Breast epithelium (tissue), 4 donors: ENCODE measurements around the gene FST. TPM values are rescaled to one million over a fixed set of nuclear protein-coding genes. Genes with fewer than 3 reads are reported as not detected.

Experiments
- DNase-seq, 2 donors: peaks; one replicate each; pipeline ENCODE4 v3.0.0-alpha.2; 2019; ENCODE audit warnings: low spot score in 2 of 2
- H3K27ac ChIP-seq, 2 donors: fragments of 200-600 bp; sonication (generic) in 1 of 2; one replicate each; pipeline ENCODE4 v1.5.1; 2016 to 2019; ENCODE audit warnings: mild to moderate bottlenecking in 1 of 2
- H3K27me3 ChIP-seq, 2 donors: fragments of 200-600 bp; sonication (generic) in 1 of 2; one replicate each; pipeline versions ENCODE4 v1.5.1 to v1.6.0; 2017 to 2019; ENCODE audit warnings: control low read depth in 1 of 2, mild to moderate bottlenecking in 1 of 2
- H3K36me3 ChIP-seq: fragments of 200-600 bp; one replicate; pipeline ENCODE4 v1.5.1; 2019
- H3K4me1 ChIP-seq, 2 donors: fragments of 200-600 bp; sonication (generic); one replicate each; pipeline ENCODE4 v1.5.1; 2016 to 2019; ENCODE audit warnings: control low read depth in 1 of 2
- H3K4me3 ChIP-seq, 3 donors: fragments of 200-600 bp; sonication (generic); 1 replicate in 2 of 3; 2 replicates in 1 of 3; pipeline ENCODE4 v1.5.1; 2016 to 2019; ENCODE audit warnings: mild to moderate bottlenecking in 3 of 3, moderate library complexity in 2 of 3
- H3K9me3 ChIP-seq, 2 donors: fragments of 200-600 bp; sonication (generic) in 1 of 2; one replicate each; pipeline ENCODE4 v1.5.1; 2016 to 2019; ENCODE audit warnings: control low read depth in 1 of 2
- POLR2A ChIP-seq: fragments of 450-650 bp; IDR thresholded peaks from one replicate; pipeline ENCODE4 v1.6.1; 2016; ENCODE audit warnings: antibody characterized with exemption, mild to moderate bottlenecking, moderate library complexity
- POLR2AphosphoS5 ChIP-seq, 3 donors: sonication (generic); formaldehyde crosslinking; IDR thresholded peaks; one replicate each; pipeline ENCODE4 v1.6.1; 2017; ENCODE audit warnings: antibody characterized with exemption in 3 of 3
- intact Hi-C: fragments of 100-400 bp; cut with DNase I; formaldehyde crosslinking; loops from one replicate; pipeline ENCODE4 v1.15.1; 2023; ENCODE audit warnings: low total_unique reads
- total RNA-seq, 3 donors: library from RNA; depleted of rRNA; stranded (reverse); fragments of >200 nt; gene quantifications; one replicate each; pipeline ENCODE4 v1.1.0, GENCODE V29; 2016
- TF ChIP-seq, protein P1 (sequence below), 3 donors: fragments of 450-650 bp; IDR thresholded peaks; one replicate each; pipeline ENCODE4 v1.5.1; 2016 to 2017; ENCODE audit warnings: antibody characterized with exemption in 3 of 3, mild to moderate bottlenecking in 3 of 3, moderate library complexity in 3 of 3

Gene FST
- total RNA-seq, 3 donors from 2014 or later: 6.2 to 23.0 (median 7.6) TPM

DNA sequence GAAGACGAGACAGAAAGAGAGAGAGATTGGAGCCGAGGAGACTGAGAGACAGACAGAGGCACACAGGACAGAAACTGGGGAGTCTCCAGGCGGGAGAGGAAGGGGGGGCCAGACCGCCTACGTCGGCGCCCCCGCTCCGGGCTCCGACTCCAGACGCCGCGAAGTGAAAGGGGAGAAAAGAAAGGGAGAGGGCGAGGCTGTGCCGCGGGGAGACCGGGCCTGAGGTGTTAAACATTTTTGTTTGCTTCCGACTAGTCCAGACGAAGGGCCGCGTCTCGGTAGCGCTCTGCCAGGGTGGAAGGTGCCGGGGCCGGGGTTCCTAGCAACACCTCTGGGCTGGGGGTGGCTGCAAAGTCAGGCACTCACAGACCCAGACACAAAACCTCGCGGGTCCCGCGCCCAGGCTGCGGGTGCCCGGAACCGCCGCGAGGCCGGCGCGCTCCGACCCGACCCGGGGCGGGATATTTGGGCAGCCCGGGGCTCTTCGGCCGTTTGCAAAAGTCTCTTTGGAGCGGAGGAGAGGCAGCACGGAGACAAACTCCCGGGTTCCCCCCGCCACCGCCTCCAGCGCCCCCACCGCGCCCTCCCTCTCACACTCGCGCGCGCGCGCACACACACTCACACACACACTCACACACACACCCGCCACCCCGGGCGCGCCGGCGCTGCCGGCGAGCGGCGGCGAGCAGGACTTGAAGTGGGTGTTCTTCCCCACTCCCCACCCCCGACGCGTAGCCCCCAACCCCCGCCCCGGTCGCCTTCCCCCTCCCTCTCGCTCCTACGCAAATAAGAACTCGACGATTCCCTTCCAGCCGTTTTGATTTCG is 626 bp upstream of the FST start:
- no peaks in the 10 kb centered on the region for H3K4me1 ChIP-seq
- no peaks in the 10 kb centered on the region for H3K27me3 ChIP-seq
- TF ChIP-seq POLR2AphosphoS5 (IDR thresholded peaks at IDR 0.05): peak in 2 of 3 donors; percentile 19 to 25
- TF ChIP-seq, protein P1, sequence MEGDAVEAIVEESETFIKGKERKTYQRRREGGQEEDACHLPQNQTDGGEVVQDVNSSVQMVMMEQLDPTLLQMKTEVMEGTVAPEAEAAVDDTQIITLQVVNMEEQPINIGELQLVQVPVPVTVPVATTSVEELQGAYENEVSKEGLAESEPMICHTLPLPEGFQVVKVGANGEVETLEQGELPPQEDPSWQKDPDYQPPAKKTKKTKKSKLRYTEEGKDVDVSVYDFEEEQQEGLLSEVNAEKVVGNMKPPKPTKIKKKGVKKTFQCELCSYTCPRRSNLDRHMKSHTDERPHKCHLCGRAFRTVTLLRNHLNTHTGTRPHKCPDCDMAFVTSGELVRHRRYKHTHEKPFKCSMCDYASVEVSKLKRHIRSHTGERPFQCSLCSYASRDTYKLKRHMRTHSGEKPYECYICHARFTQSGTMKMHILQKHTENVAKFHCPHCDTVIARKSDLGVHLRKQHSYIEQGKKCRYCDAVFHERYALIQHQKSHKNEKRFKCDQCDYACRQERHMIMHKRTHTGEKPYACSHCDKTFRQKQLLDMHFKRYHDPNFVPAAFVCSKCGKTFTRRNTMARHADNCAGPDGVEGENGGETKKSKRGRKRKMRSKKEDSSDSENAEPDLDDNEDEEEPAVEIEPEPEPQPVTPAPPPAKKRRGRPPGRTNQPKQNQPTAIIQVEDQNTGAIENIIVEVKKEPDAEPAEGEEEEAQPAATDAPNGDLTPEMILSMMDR (IDR thresholded peaks at IDR 0.05): no peak
- DNase-seq: no peak
- intact Hi-C loops: no loop called here
- peak overlapping the region; percentile 65 to 91 (median 76) for H3K4me3 ChIP-seq
- no peaks in the 10 kb centered on the region for H3K36me3 ChIP-seq
- no peaks in the 10 kb centered on the region for H3K9me3 ChIP-seq
- peak overlapping the region; percentile 77 to 93 for H3K27ac ChIP-seq

DNA sequence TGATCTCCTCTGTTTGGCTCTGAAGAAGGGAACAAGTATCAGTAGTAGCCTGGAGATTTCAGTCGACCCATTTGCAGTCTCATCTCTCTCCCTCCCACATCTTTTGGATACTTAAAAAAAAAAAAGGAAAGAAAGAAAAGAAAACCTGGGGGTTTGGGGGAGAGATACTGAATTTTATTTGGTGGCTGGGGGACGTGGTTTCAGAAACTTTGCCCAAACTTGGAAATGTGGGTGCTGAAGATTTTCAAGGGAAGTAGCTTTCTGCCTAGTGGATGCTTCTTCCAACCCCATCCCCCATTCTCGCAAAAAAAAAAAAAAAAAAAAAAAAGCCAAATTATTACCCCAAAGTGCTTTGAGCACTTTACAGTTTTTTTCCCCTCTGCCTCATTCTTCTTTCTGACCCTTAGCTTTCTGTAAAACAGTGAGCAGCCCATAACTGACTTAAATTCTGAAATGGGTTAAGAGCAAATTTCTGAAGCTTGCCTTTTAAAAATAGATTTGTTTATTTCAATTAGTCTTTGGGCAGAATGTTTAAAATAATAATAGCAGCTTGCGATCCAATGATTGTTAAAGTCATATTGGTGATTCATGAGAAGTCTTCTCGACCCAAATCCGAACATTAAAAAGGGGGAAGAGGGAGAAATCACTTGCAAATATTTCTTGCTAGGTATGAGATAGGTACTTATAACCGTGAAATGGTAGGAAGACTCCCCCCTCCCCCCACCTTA is 894 bp downstream of the FST start:
- intact Hi-C loops: no loop called here
- H3K9me3 ChIP-seq: no peaks in the 10 kb centered on the region
- H3K36me3 ChIP-seq: no peaks in the 10 kb centered on the region
- no peaks in the 10 kb centered on the region for H3K4me1 ChIP-seq
- TF ChIP-seq, protein P1 (IDR thresholded peaks at IDR 0.05): no peak
- no peak for TF ChIP-seq POLR2A
- no peak for TF ChIP-seq POLR2AphosphoS5 (IDR thresholded peaks at IDR 0.05)
- H3K4me3 ChIP-seq: peak overlapping the region; percentile 65 to 91 (median 76)
- no peaks in the 10 kb centered on the region for H3K27me3 ChIP-seq
- no peak for DNase-seq
- peak overlapping the region; percentile 60 to 93 for H3K27ac ChIP-seq

DNA sequence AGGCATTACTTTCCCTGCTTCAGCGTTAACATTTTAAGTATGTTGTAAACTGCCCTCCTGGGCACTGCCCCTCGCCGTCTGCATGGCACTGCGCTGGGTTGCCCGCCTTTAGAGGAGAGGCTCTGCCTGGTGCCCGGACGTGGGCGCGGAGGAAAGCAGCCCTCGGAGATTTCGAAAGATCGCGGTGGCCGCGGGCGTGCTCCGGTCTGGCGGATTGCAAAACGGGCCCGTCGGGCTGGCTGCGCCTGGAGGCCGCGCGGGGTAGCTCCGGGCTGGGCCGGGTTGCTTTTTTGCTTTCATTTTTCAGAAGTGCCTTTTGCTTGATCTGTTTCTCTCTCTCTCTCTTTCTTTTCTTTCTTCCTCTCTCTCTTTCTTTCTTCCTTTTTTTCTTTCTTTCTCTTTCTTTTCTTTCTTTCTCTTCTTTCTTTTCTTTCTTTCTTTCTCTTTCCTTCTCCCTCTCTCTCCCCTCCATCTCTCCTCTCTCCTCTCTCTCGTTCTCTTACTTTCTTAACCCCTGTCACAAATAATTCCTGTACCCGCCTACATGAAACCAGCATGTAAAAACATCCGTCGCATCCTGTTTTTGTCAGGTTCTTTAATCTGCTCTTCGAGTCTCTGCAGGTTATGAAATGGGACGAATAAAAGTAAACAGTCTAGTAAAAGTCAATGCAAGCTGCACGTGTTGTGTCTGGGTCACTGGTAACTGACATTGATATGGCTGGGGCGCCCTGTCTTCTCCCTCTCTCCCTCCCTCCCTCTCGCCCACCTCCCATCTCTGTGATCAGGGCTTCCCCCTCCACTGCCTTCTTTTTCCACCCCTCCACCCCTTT is 1.7 kb downstream of the FST start:
- intact Hi-C loops: no loop called here
- peak overlapping the region; percentile 58 to 86 for H3K27ac ChIP-seq

DNA sequence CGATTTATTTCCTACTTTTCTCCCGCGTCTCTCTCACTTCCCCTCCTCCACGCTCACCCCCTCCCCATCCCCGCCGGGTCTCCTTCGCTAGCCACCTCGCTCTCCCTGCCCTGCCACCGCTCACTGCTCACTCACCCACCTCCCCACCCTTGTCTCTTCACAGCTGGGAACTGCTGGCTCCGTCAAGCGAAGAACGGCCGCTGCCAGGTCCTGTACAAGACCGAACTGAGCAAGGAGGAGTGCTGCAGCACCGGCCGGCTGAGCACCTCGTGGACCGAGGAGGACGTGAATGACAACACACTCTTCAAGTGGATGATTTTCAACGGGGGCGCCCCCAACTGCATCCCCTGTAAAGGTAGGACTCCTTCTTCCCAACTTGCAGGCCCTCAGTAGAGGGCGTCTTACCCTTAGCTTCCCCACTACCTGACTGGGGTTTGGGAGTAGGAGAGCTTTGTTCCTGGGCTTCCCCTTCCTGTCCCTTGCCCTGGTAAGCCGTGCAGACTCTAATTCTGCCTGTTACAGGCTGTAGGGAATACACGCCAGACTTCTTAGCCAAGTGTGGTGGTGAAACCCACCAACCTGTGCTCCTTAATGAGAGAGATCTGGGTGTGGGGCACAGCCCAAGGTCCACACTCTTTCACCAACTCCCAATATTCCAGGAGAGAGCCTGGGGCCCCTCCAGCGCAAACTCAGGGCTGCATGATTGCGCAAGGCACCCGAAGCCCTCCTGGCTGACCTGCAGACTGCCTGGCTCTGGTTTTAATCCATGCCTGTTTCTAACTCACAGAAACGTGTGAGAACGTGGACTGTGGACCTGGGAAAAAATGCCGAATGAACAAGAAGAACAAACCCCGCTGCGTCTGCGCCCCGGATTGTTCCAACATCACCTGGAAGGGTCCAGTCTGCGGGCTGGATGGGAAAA is 2.5 kb downstream of the FST start:
- H3K36me3 ChIP-seq: no peaks in the 10 kb centered on the region
- intact Hi-C loops: no loop called here
- no peaks in the 10 kb centered on the region for H3K27me3 ChIP-seq
- DNase-seq: no peak
- peak overlapping the region; percentile 65 to 91 (median 76) for H3K4me3 ChIP-seq
- H3K4me1 ChIP-seq: no peaks in the 10 kb centered on the region
- no peak for TF ChIP-seq POLR2AphosphoS5 (IDR thresholded peaks at IDR 0.05)
- TF ChIP-seq POLR2A: no peak
- TF ChIP-seq, protein P1 (IDR thresholded peaks at IDR 0.05): no peak
- H3K9me3 ChIP-seq: no peaks in the 10 kb centered on the region
- H3K27ac ChIP-seq: peak overlapping the region; percentile 58 to 77

More for the DNA sequence above, 1.7 kb downstream of the FST start:
- H3K4me1 ChIP-seq: no peaks in the 10 kb centered on the region
- no peaks in the 10 kb centered on the region for H3K36me3 ChIP-seq
- H3K4me3 ChIP-seq: peak overlapping the region; percentile 65 to 91 (median 76)
- TF ChIP-seq, protein P1 (IDR thresholded peaks at IDR 0.05): peak; percentile 33 to 40 (median 39)
- no peak for TF ChIP-seq POLR2A
- peak; percentile 17 to 66 (median 55) for TF ChIP-seq POLR2AphosphoS5 (IDR thresholded peaks at IDR 0.05)
- no peaks in the 10 kb centered on the region for H3K27me3 ChIP-seq
- peak; percentile 52 to 63 for DNase-seq
- no peaks in the 10 kb centered on the region for H3K9me3 ChIP-seq
